Astrocyte of the hippocampus (primary cell): ENCODE data around the gene SLC44A5.
"Not testable (repeated sequence)": the region's sequence is repeated elsewhere in the genome, so short reads cannot be mapped to it uniquely, and the experiment has no call there.

Experiments used
- DNase-seq: peaks from one replicate; pipeline ENCODE4 v3.0.0; 2011; ENCODE audit warnings: low read depth, low spot score

Gene SLC44A5

GRCh38 chr1:75188892-75189291, 422.0 kb downstream of the SLC44A5 start:
- no peak for DNase-seq

- DNase-seq: not testable (repeated sequence)
Observed at GRCh38 chr1:75181214-75181955, 429.5 kb downstream of the SLC44A5 start.

GRCh38 chr1:75174031-75174760, 436.7 kb downstream of the SLC44A5 start:
- DNase-seq: peak; percentile 2

- DNase-seq: no peak
Observed at GRCh38 chr1:75172556-75172955, 438.4 kb downstream of the SLC44A5 start.

- DNase-seq: no peak
Observed at GRCh38 chr1:75171876-75172275, 439.0 kb downstream of the SLC44A5 start.

- DNase-seq: no peak
Observed at GRCh38 chr1:75170981-75171380, 439.9 kb downstream of the SLC44A5 start.

- DNase-seq: no peak
Observed at GRCh38 chr1:75170011-75170410, 440.9 kb downstream of the SLC44A5 start.

GRCh38 chr1:75166821-75167220, 444.1 kb downstream of the SLC44A5 start:
- DNase-seq: no peak

GRCh38 chr1:75165264-75165663, 445.6 kb downstream of the SLC44A5 start:
- no peak for DNase-seq

GRCh38 chr1:75159154-75159553, 451.8 kb downstream of the SLC44A5 start:
- no peak for DNase-seq
